ENCODE measurements around the gene CAPN11. TPM values are rescaled to one million over a fixed set of nuclear protein-coding genes. Genes with fewer than 3 reads are reported as not detected.

Gene CAPN11
- total and polyA plus RNA-seq, 2 of the 4 experiments (the other 2 are of a cell fraction), result not detected

- Histone ChIP-seq H3K9me1 (ENCODE audit: insufficient read depth, low read length) (peaks cover 4% of the 10 kb centered on the region; the same call in 1 of the 2 replicates), H2AK5ac (ENCODE audit: low read depth, low read length) (no peak overlapping the region), H3K18ac (ENCODE audit: low read depth, low read length) (no peak overlapping the region; the same call in 1 of the 2 replicates), H4K20me1 (ENCODE audit: insufficient read depth, low read length) (no peaks in the 10 kb centered on the region), H3K27me3 (ENCODE audit: control insufficient read depth, insufficient read depth, low read length) (peaks cover 13% of the 10 kb centered on the region), H2BK20ac (ENCODE audit: low read depth, low read length) (no peak overlapping the region), H3K14ac (replicated peaks; ENCODE audit: low read depth, low read length) (no peak overlapping the region), H3K4me3 (ENCODE audit: insufficient read depth, low read depth, low read length) (peak overlapping the region; percentile 46), H3K36me3 (ENCODE audit: control insufficient read depth, insufficient read depth, low read length) (no peaks in the 10 kb centered on the region), H2BK5ac (ENCODE audit: low read depth, low read length, poor library complexity, severe bottlenecking) (no peak overlapping the region), H2AK9ac (replicated peaks; ENCODE audit: low read depth, low read length, poor library complexity) (peak overlapping the region; percentile 77), H3K23ac (ENCODE audit: low read depth, low read length) (no peak overlapping the region; the same call in 1 of the 2 replicates), H2AFZ (replicated peaks; ENCODE audit: low read length, poor library complexity) (peak overlapping the region; percentile 98), H3K27ac (ENCODE audit: insufficient read depth, low read length) (no peak overlapping the region), H3K4ac (ENCODE audit: low read depth, low read length) (peak overlapping the region; percentile 78), H3K56ac (ENCODE audit: extremely low read depth, insufficient read depth, low read length) (no peak overlapping the region), H3K79me1 (ENCODE audit: low read depth in 1 of 2, low read length in 2 of 2) (0 out of 4 replicates have a peak, but pooled peaks cover 0 to under 1% of the 10 kb centered on the region in 2 experiments), H4K8ac (ENCODE audit: low read depth in 2 of 2, low read length in 2 of 2) (peak overlapping the region in 1 of 2 experiments; percentile 72; a peak in 1 of 4 replicates), H2BK15ac (ENCODE audit: low read depth, low read length) (no peak overlapping the region), H4K5ac (ENCODE audit: low read depth, low read length) (no peak overlapping the region), H4K91ac (ENCODE audit: insufficient read depth, low read depth, low read length) (no peak overlapping the region), H3K4me2 (ENCODE audit: low read depth, low read length) (peak overlapping the region; percentile 86), H3K4me1 (ENCODE audit: control insufficient read depth, insufficient read depth, low read length) (peaks cover 13% of the 10 kb centered on the region), H3K9me3 (ENCODE audit: control insufficient read depth, insufficient read depth, low read length) (no peaks in the 10 kb centered on the region), H2BK120ac (ENCODE audit: low read depth, low read length) (no peak overlapping the region), H3K9ac (ENCODE audit: low read depth, low read length) (peak overlapping the region; percentile 32; the same call in 1 of the 2 replicates)
- BruUV-seq (replicated peaks), result no TSS peak
- intact Hi-C loops (cut with micrococcal nuclease), result no loop called here
- CTCF ChIA-PET, result no interaction called here
- no CpG with 5 or more reads among the region's 45 CpGs for WGBS, 2 experiments (ENCODE audit: extremely low coverage in 2 of 2, insufficient read length in 1 of 2)
- peak; percentile 22; the same call in 1 of the 2 replicates for TF ChIP-seq MAZ (IDR thresholded peaks at IDR 0.05; ENCODE audit: borderline replicate concordance, low read depth, low read length)
- no peak for TF ChIP-seq FOS (IDR thresholded peaks at IDR 0.05; ENCODE audit: low read depth, low read length)
- DNase-seq (peak; percentile 55), ATAC-seq (ENCODE audit: low read depth) (peak; percentile 75)
- in situ Hi-C loops (cut with MboI; ENCODE audit: low sequenced_read_pairs), result no loop called here
- POLR2A ChIA-PET (ENCODE audit: unreplicated experiment), result interaction anchor here (0.5 kb wide), 1 partner anchor 29 kb away, joined by 8 read pairs; no protein-coding TSS in a partner anchor
- dilution Hi-C loops (cut with HindIII; ENCODE audit: low sequenced_read_pairs, unreplicated experiment), result no loop called here
Observed at GRCh38 chr6:44219053-44219814, 60.6 kb downstream of the CAPN11 start.
